ENCODE measurements around the gene ERN1.

Gene ERN1

DNA sequence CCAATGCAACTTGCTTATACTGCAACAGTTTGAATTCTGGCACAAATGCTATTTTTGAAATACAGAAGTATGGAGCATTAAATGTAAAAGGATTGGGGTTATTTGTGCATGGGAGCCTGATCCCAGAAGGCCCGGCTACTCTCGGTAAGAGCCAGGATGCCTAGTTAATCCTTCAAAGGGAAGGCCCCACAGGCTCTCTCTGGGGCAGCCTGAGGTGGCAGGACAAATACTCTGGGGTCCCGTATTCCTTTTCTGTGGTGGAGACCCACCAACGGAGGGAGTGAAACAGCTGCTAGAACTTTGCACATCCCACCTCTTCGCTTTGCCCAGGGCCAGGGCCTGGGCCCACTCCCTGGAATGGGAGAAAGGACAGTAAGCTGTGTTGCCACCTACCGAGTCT, 30.4 kb downstream of the ERN1 start:
- TF ChIP-seq, protein P1, sequence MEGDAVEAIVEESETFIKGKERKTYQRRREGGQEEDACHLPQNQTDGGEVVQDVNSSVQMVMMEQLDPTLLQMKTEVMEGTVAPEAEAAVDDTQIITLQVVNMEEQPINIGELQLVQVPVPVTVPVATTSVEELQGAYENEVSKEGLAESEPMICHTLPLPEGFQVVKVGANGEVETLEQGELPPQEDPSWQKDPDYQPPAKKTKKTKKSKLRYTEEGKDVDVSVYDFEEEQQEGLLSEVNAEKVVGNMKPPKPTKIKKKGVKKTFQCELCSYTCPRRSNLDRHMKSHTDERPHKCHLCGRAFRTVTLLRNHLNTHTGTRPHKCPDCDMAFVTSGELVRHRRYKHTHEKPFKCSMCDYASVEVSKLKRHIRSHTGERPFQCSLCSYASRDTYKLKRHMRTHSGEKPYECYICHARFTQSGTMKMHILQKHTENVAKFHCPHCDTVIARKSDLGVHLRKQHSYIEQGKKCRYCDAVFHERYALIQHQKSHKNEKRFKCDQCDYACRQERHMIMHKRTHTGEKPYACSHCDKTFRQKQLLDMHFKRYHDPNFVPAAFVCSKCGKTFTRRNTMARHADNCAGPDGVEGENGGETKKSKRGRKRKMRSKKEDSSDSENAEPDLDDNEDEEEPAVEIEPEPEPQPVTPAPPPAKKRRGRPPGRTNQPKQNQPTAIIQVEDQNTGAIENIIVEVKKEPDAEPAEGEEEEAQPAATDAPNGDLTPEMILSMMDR (IDR thresholded peaks at IDR 0.05; ENCODE audit: low read depth, low read length, missing control alignments) = no peak
- DNase-seq (ENCODE audit: low read depth) = no peak
- no peak overlapping the region for H3K4me3 ChIP-seq (ENCODE audit: low read depth, low read length)

DNA sequence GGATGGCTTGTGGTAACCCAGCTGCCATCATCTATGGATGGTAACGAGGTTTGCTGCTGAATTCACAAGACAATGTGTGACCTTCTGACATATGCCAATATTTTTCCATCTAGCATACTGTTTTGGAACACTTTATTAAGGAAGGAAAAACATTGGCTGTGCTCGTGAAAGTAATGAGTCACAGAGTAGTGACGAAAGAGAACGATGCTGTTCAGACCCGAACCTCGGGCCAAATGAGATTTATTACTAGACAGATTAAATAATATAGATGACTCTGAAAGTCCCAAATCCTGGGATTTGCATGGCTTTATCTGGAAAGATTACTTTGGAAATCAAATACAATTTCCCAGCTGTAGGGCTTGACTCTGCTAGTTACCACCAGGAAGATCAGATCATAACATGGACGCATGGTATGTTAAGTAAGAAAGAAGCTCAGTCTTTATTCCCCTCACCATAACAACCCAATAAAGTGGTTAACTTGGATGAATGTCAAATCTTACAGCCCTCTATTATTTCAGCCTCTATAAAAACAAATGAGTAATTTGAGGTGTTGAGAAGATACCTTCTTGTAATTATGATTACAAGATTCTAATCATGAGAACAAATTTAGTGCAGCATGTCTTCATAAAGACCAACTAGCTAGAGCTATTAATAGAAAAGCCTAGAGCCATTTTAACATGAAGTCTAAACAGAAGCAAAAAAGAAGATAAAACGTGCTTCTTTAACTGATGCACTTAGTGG, 32.6 kb downstream of the ERN1 start:
- TF ChIP-seq, protein P1 (IDR thresholded peaks at IDR 0.05; ENCODE audit: low read depth, low read length, missing control alignments) = no peak
- H3K4me3 ChIP-seq (ENCODE audit: low read depth, low read length) = no peak overlapping the region
- DNase-seq (ENCODE audit: low read depth) = no peak

GRCh38 chr17:64096037-64096436, 33.9 kb downstream of the ERN1 start:
- TF ChIP-seq, protein P1 (IDR thresholded peaks at IDR 0.05; ENCODE audit: low read depth, low read length, missing control alignments) = no peak
- DNase-seq (ENCODE audit: low read depth) = no peak
- H3K4me3 ChIP-seq (ENCODE audit: low read depth, low read length) = no peak overlapping the region

DNA sequence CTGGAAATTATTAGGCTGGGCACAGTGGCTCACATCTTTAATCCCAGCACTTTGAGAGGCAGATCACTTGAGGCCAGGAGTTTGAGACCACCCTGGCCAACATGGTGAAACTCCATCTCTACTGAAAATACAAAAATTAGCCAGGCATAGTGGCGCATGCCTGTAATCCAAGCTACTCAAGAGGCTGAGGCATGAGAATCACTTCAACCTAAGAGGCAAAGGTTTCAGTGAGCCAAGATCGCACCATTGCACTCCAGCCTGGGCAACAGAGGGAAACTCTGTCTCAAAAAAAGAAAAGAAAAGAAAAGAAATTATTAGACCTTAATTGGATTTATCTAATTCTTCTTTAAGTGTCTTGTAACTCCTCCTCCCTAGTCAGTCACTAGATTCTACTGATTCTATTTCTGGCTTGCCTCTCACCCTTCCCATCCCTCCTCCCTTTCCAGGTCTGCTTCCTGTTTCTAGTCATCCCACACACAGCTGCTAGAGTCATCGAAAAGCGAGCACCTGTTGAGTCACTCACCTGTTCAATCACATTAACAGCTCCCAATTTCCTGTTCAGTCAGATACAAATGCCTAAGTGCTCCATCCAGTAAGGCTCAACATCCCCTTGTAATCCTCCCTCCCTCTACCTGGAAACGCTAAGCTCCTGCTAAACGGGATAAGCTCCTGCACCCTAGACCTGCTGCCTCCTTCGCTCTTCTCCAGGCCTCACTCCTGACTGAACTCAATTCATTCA, 34.6 kb downstream of the ERN1 start:
- no peak overlapping the region for H3K4me3 ChIP-seq (ENCODE audit: low read depth, low read length)
- no peak for DNase-seq (ENCODE audit: low read depth)
- TF ChIP-seq, protein P1 (IDR thresholded peaks at IDR 0.05; ENCODE audit: low read depth, low read length, missing control alignments) = no peak

DNA sequence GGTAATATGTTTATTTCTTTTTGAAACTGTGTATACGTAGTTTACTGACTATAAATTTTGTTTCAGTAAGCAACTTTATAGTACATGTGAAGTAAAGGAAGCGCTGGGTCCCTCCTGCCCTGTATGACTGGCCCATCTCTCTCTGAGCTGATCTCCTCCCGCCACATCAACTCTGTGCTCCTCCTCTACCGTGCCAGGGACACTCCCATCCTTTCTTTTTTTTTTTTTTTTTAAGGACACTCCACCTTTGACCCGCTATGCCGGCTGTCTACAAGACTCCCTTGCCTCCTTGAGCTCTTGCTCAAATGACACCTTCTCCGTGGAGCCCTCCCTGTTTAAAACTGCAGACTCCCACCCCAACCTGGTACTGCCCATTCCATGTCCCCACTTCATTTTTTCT, 35.5 kb downstream of the ERN1 start:
- no peak for DNase-seq (ENCODE audit: low read depth)
- H3K4me3 ChIP-seq (ENCODE audit: low read depth, low read length) = no peak overlapping the region
- TF ChIP-seq, protein P1 (IDR thresholded peaks at IDR 0.05; ENCODE audit: low read depth, low read length, missing control alignments) = no peak

DNA sequence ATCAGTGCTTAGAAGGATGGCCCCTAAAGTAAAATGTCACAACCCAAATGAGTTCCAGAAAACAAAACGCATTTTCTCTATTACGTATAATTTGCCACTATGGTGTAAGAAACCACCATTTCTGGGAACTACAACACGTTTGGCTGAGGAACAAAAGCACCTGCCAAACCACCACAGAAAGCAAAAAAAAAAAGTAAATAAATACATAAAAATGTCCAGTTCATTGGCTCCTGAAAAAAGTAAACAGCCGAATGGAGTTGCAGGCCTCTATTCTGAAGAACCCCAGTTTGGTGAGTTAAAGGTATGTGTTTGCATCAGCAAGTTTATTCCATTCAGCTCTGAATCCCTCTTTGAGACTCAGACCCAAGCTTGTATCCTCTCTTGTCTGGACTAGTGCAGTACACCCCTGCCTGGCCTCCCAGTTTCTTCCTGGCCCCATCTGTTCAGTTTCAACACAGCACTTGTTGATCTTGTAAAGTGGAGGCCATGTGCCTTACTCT, 36.9 kb downstream of the ERN1 start:
- no peak for DNase-seq (ENCODE audit: low read depth)
- no peak overlapping the region for H3K4me3 ChIP-seq (ENCODE audit: low read depth, low read length)
- TF ChIP-seq, protein P1 (IDR thresholded peaks at IDR 0.05; ENCODE audit: low read depth, low read length, missing control alignments) = no peak

All from GM12864 (cell line).